ENCODE data around the gene LILRA6. TPM values are rescaled to one million over a fixed set of nuclear protein-coding genes. Genes with fewer than 3 reads are reported as not detected.
A peak's percentile ranks its signal among the peaks of the same experiment; 100 is the strongest.

LILRA6 gene
- total and polyA plus RNA-seq, 2 of the 13 experiments (the other 11 are each of a cell fraction or from before 2014, with no cell fraction given) = not detected

DNA sequence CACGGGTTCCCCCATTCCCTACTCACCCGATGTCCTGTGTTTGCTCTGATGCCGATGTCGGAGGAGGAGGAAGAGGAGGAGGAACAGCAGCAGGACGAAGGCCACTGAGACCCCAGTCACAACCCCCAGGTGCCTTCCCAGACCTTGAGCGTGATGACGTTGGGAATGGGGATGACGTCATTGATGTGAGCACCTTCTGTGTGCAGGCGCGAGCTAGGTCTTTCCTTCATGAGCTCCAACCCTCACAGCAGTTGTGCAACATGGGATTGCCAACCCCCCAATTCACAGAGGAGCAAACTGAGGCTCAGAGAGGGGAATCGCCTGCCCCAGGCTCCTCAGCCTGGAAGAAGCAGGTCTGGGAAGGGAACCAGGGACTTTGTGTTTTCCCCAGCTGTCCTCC lies 10.3 kb upstream of the LILRA6 start (continued):
- no peak for TF ChIP-seq ZNF34 (CRISPR knock-in tag; IDR thresholded peaks at IDR 0.05; ENCODE audit: borderline replicate concordance)
- TF ChIP-seq ATF7 (IDR thresholded peaks at IDR 0.05) = peak; percentile 100
- no peak for TF ChIP-seq ATF7 (CRISPR knock-in tag; IDR thresholded peaks at IDR 0.05)
- TF ChIP-seq ELF4 (CRISPR knock-in tag; IDR thresholded peaks at IDR 0.05; ENCODE audit: borderline replicate concordance) = no peak
- no peak for TF ChIP-seq THAP11 (CRISPR knock-in tag; IDR thresholded peaks at IDR 0.05)
- no peak for TF ChIP-seq ZFP41 (CRISPR knock-in tag; IDR thresholded peaks at IDR 0.05; ENCODE audit: borderline replicate concordance)
- no peak for TF ChIP-seq NPAS2 (CRISPR knock-in tag; IDR thresholded peaks at IDR 0.05; ENCODE audit: borderline replicate concordance)
- TF ChIP-seq SYNCRIP (IDR thresholded peaks at IDR 0.05; ENCODE audit: insufficient read depth, low read depth, low read length) = no peak

- no peak overlapping the region for H3K9ac ChIP-seq (ENCODE audit: insufficient read depth, low read depth, low read length)
- no peak overlapping the region for H2AFZ ChIP-seq (ENCODE audit: low read length)
- DNase-seq (ENCODE audit: low spot score) (no peak), FAIRE-seq (no peak), ATAC-seq (no peak)
- CTCF ChIA-PET (ENCODE audit: low intra/inter-chr PET ratio, low total read pairs) = no interaction called here
- H3K36me3 ChIP-seq (replicated peaks in 1 of 2; ENCODE audit: control insufficient read depth in 1 of 2, insufficient read depth in 2 of 2, low read length in 2 of 2) = no peaks in the 10 kb centered on the region
- H3K4me3 ChIP-seq (replicated peaks in 1 of 3; ENCODE audit: insufficient read depth in 1 of 3, low read depth in 2 of 3, low read length in 3 of 3) = no peak overlapping the region
- in situ Hi-C loops (cut with HindIII; ENCODE audit: extremely low pct_ligation_motif_present, low pct_unique_long_range_greater_than_20kb) (no loop called here), intact Hi-C loops (cut with micrococcal nuclease; ENCODE audit: unreplicated experiment) (no loop called here)
- no peaks in the 10 kb centered on the region for H3K79me2 ChIP-seq (ENCODE audit: insufficient read depth, low read length)
- WGBS (ENCODE audit: low lambda C conversion rate) = 15% methylated on average over 5 of the region's 9 CpGs
- H3K27me3 ChIP-seq (ENCODE audit: control insufficient read depth in 1 of 2, insufficient read depth in 2 of 2, low read length in 2 of 2) = peaks cover 10 to 64% of the 10 kb centered on the region in 2 experiments
- H3K4me1 ChIP-seq (ENCODE audit: insufficient read depth, low read length) = no peaks in the 10 kb centered on the region
- BruUV-seq (replicated peaks) = no TSS peak
- H3K4me2 ChIP-seq (ENCODE audit: low read depth, low read length) = no peak overlapping the region
- no peaks in the 10 kb centered on the region for H4K20me1 ChIP-seq (ENCODE audit: insufficient read depth, low read length)
- H3K9me3 ChIP-seq (ENCODE audit: low read length) = no peaks in the 10 kb centered on the region
- H3K27ac ChIP-seq (ENCODE audit: extremely low read length, insufficient read depth, low read length) = no peak overlapping the region
- POLR2A ChIA-PET = no interaction called here
- TF ChIP-seq ZNF354B (CRISPR knock-in tag; IDR thresholded peaks at IDR 0.05) = no peak
- TF ChIP-seq ZBTB49 (CRISPR knock-in tag; IDR thresholded peaks at IDR 0.05; ENCODE audit: borderline replicate concordance) = no peak
- TF ChIP-seq, protein P1, sequence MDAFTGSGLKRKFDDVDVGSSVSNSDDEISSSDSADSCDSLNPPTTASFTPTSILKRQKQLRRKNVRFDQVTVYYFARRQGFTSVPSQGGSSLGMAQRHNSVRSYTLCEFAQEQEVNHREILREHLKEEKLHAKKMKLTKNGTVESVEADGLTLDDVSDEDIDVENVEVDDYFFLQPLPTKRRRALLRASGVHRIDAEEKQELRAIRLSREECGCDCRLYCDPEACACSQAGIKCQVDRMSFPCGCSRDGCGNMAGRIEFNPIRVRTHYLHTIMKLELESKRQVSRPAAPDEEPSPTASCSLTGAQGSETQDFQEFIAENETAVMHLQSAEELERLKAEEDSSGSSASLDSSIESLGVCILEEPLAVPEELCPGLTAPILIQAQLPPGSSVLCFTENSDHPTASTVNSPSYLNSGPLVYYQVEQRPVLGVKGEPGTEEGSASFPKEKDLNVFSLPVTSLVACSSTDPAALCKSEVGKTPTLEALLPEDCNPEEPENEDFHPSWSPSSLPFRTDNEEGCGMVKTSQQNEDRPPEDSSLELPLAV (CRISPR knock-in tag; conservative IDR thresholded peaks at IDR 0.05; ENCODE audit: low read depth) = no peak
- TF ChIP-seq ZFYVE20 (CRISPR knock-in tag; IDR thresholded peaks at IDR 0.05; ENCODE audit: borderline replicate concordance, low read depth) = no peak
- TF ChIP-seq ZNF101 (CRISPR knock-in tag; IDR thresholded peaks at IDR 0.05; ENCODE audit: borderline replicate concordance, low read depth) = no peak
- no peak for TF ChIP-seq ZSCAN31 (CRISPR knock-in tag; IDR thresholded peaks at IDR 0.05; ENCODE audit: low read depth)
- no peak for TF ChIP-seq SKIL (CRISPR knock-in tag; IDR thresholded peaks at IDR 0.05; ENCODE audit: borderline replicate concordance)
- TF ChIP-seq GLMP (CRISPR knock-in tag; IDR thresholded peaks at IDR 0.05; ENCODE audit: borderline replicate concordance) = no peak
- no peak for TF ChIP-seq MED13 (CRISPR knock-in tag; IDR thresholded peaks at IDR 0.05)
Observed at GRCh38 chr19:54252243-54252642, 9.7 kb upstream of the LILRA6 start.

All from HepG2 (cell line).